GM18951 (cell line): ENCODE results near the gene GLOD4.
"Not testable (repeated sequence)": the region's sequence is repeated elsewhere in the genome, so short reads cannot be mapped to it uniquely, and the experiment has no call there.

Experiments used
- POLR2A ChIP-seq: IDR thresholded peaks from 4 replicates; pipeline ENCODE4 v1.6.1; 2011; ENCODE audit warnings: mild to moderate bottlenecking; ENCODE audit not compliant: insufficient read length, insufficient read depth; ENCODE audit errors: extremely low read depth
- in situ Hi-C: fragments of 300-500 bp; cut with MboI; formaldehyde crosslinking; loops from one replicate; pipeline ENCODE4 v1.12.0; 2022; ENCODE audit warnings: low sequenced_read_pairs, mixed read lengths, inconsistent platforms; ENCODE audit not compliant: unreplicated experiment

Gene GLOD4

GRCh38 chr17:797236-797840 is 15.3 kb upstream of the GLOD4 start:
- TF ChIP-seq POLR2A = no peak
- in situ Hi-C loops = no loop called here

GRCh38 chr17:796609-797008 is 14.5 kb upstream of the GLOD4 start:
- in situ Hi-C loops = no loop called here
- no peak for TF ChIP-seq POLR2A

GRCh38 chr17:795721-796120 is 13.6 kb upstream of the GLOD4 start:
- in situ Hi-C loops = no loop called here
- no peak for TF ChIP-seq POLR2A

DNA sequence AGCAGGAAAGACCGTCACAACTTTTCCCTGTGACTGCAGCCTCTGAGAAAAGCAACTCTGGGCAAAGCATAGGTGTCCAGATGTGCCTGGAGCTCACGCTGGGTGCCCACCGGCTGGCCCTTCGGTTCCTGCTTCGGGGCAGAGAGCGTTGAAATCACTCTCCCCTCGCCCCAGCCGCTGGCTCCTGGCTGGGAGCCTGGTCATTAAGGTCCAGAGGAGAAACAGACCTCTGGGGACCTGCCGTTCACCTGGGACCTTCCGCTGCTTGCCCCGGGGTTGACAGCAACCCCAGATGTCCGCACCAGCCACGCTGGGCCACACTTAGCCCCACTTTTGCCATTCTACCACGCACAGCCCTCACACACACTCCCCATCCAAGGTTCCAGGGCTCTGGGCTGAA is 13.2 kb upstream of the GLOD4 start:
- no peak for TF ChIP-seq POLR2A

GRCh38 chr17:794876-795275 is 12.8 kb upstream of the GLOD4 start:
- in situ Hi-C loops = no loop called here
- TF ChIP-seq POLR2A = no peak

More for the DNA sequence above, 13.2 kb upstream of the GLOD4 start:
- in situ Hi-C loops = no loop called here

GRCh38 chr17:792277-792676 is 10.2 kb upstream of the GLOD4 start:
- in situ Hi-C loops = no loop called here

DNA sequence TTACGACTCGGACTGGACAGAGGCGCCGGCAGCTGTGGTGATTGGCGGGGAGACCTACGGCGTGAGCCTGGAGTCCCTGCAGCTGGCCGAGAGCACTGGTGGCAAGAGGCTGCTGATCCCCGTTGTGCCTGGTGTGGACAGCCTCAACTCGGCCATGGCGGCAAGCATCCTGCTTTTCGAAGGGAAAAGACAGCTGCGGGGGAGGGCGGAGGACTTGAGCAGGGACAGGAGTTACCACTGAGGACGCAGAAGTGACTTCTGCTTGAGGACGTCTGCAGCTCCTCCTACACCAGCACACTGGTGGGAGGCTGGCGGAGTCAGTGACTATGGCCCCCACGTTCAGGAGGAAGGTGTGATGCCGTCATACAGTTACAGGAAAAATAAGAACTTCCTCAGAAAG is 9.7 kb upstream of the GLOD4 start:
- no peak for TF ChIP-seq POLR2A
- in situ Hi-C loops = no loop called here

More at GRCh38 chr17:792277-792676, 10.2 kb upstream of the GLOD4 start:
- no peak for TF ChIP-seq POLR2A

DNA sequence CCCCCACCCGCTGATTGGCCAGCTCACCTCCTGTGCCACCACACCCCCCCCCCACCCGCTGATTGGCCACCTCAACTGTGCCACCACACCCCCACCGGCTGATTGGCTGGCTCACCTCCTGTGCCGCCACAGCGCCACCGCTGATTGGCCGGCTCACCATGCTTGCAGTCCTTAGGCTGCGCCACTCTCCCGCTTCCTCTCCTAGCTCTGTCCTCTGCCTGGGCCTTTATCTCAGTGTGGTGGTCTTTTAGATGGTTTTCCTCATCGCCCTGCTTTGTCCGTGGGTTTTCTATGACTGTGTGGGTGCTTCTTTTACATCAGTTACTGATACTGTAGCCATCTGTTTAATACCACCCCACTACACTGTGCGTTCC is 8.8 kb upstream of the GLOD4 start:
- in situ Hi-C loops = not testable (repeated sequence)

- in situ Hi-C loops = loop anchor here (5.0 kb wide), 1 partner anchor 197 kb away; no protein-coding TSS in a partner anchor
Measured at GRCh38 chr17:789931-790873, 8.1 kb upstream of the GLOD4 start.

DNA sequence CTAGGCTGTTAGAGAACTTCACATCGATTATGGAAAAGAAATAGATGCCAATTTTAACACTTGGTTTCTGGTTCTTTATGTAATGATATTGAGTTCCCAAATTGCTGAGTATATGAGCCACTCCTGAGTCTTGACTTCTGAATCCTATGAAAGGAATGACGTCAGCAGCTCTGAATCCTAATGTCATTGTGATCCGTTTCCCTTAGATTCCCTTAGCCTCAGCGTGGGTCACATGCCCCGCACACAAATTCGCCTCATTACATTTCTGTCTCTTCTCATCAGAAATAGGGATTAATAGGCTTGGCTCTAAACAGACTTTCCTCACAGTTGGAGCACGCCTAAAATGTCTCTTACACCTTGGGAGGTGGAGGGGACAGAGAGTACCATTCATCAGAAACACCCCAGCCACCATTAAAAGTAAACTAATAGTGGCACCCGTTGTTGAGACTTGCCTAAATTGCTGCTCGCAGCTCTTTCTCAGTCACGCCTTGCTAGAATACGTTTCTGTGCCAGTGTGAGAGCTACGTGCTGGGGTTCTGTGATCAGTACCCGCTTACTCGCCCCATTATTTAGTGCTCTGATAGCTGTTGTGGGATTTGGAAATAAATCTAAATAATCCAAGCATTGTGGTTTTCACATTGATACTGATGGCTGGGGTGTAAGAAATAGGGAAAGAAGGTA is 7.2 kb upstream of the GLOD4 start:
- no peak for TF ChIP-seq POLR2A
- in situ Hi-C loops = loop anchor here (5.0 kb wide), 1 partner anchor 198 kb away; no protein-coding TSS in a partner anchor

- in situ Hi-C loops = loop anchor here (5.0 kb wide), 1 partner anchor 199 kb away; no protein-coding TSS in a partner anchor
- TF ChIP-seq POLR2A = no peak
Measured at GRCh38 chr17:788551-788950, 6.5 kb upstream of the GLOD4 start.

GRCh38 chr17:787641-788221 is 5.7 kb upstream of the GLOD4 start:
- TF ChIP-seq POLR2A = no peak
- in situ Hi-C loops = loop anchor here (5.0 kb wide), 1 partner anchor 200 kb away; no protein-coding TSS in a partner anchor

GRCh38 chr17:785901-786300 is 3.8 kb upstream of the GLOD4 start:
- in situ Hi-C loops = loop anchor here (5.0 kb wide), 1 partner anchor 201 kb away; no protein-coding TSS in a partner anchor
